Caki2 (cell line): ENCODE measurements around the gene FAM193A. TPM values are rescaled to one million over a fixed set of nuclear protein-coding genes. Genes with fewer than 3 reads are reported as not detected.
"Not testable (repeated sequence)": the region's sequence is repeated elsewhere in the genome, so short reads cannot be mapped to it uniquely, and the experiment has no call there.

Experiments
- DNase-seq: peaks from one replicate; pipeline ENCODE4 v3.0.0-alpha.2; 2015; ENCODE audit warnings: low read depth
- in situ Hi-C: cut with HindIII; loops from 2 replicates; pipeline ENCODE4 v1.10.0; 2016; ENCODE audit warnings: low sequenced_read_pairs, low pct_unique_long_range_greater_than_20kb, mixed read lengths
- total RNA-seq: library from RNA; depleted of rRNA; stranded (reverse); fragments of >200 nt; shearing (Covaris generic); gene quantifications from 2 replicates; pipeline ENCODE4 v1.2.3, GENCODE V29; 2014; ENCODE audit warnings: low replicate concordance

Gene FAM193A
- total RNA-seq, 1 experiment from 2014 or later, result 5.0 TPM

GRCh38 chr4:2728806-2729532 lies 192.5 kb downstream of the FAM193A start:
- no peak for DNase-seq
- in situ Hi-C loops, result no loop called here

- DNase-seq, result no peak
- in situ Hi-C loops, result no loop called here
Observed at GRCh38 chr4:2729533-2729875, 193.1 kb downstream of the FAM193A start.

- DNase-seq, result no peak
- in situ Hi-C loops, result no loop called here
Observed at GRCh38 chr4:2731907-2732317, 195.5 kb downstream of the FAM193A start.

- DNase-seq, result no peak
- in situ Hi-C loops, result no loop called here
Observed at GRCh38 chr4:2732526-2732925, 196.1 kb downstream of the FAM193A start.

- no peak for DNase-seq
- in situ Hi-C loops, result no loop called here
Observed at GRCh38 chr4:2733001-2733843, 196.8 kb downstream of the FAM193A start.

- in situ Hi-C loops, result no loop called here
- no peak for DNase-seq
Observed at GRCh38 chr4:2733844-2734574, 197.6 kb downstream of the FAM193A start.

GRCh38 chr4:2734612-2735011 lies 198.2 kb downstream of the FAM193A start:
- in situ Hi-C loops, result no loop called here
- DNase-seq, result no peak

- in situ Hi-C loops, result no loop called here
- no peak for DNase-seq
Observed at GRCh38 chr4:2735869-2736268, 199.4 kb downstream of the FAM193A start.

GRCh38 chr4:2738296-2738695 lies 201.8 kb downstream of the FAM193A start:
- DNase-seq, in situ Hi-C loops: not testable (repeated sequence)

- no peak for DNase-seq
- in situ Hi-C loops, result no loop called here
Observed at GRCh38 chr4:2741626-2742025, 205.2 kb downstream of the FAM193A start.

GRCh38 chr4:2742081-2742822 lies 205.8 kb downstream of the FAM193A start:
- DNase-seq, result no peak
- in situ Hi-C loops, result no loop called here

GRCh38 chr4:2742823-2743517 lies 206.5 kb downstream of the FAM193A start:
- in situ Hi-C loops, result no loop called here

GRCh38 chr4:2743518-2744445 lies 207.3 kb downstream of the FAM193A start:
- in situ Hi-C loops, result no loop called here
- DNase-seq, result no peak

More at GRCh38 chr4:2742823-2743517, 206.5 kb downstream of the FAM193A start:
- DNase-seq, result no peak

- no peak for DNase-seq
- in situ Hi-C loops, result no loop called here
Observed at GRCh38 chr4:2744576-2745270, 208.3 kb downstream of the FAM193A start.

- DNase-seq, result no peak
Observed at GRCh38 chr4:2745516-2745915, 209.1 kb downstream of the FAM193A start.

More at GRCh38 chr4:2745516-2745915, 209.1 kb downstream of the FAM193A start:
- in situ Hi-C loops, result no loop called here
